HCT116 (cell line): ENCODE measurements around the gene NOL9. TPM values are rescaled to one million over a fixed set of nuclear protein-coding genes. Genes with fewer than 3 reads are reported as not detected.

ENCODE experiments used
- ATAC-seq: fragments of 200-7000 bp; cut with Tn5 transposase; 2 replicates; pipeline ENCODE4 v1.9.1; 2020; ENCODE audit warnings: mild to moderate bottlenecking, moderate library complexity
- BruUV-seq: library from RNA; stranded (reverse); fragments of 400-500 nt; replicated peaks from 2 replicates; lab custom pipeline; 2021; lab: Mats Ljungman, UMichigan
- CTCF ChIA-PET: fragments of 300-600 bp; sonication (Branson Sonifier 250); formaldehyde crosslinking; loops from one replicate; lab custom pipeline; 2021; ENCODE audit warnings: antibody characterized with exemption; lab: Charles Lee
- POLR2A ChIA-PET: fragments of 300-600, 350-600 bp; sonication (Branson Sonifier 250); formaldehyde crosslinking; loops from one replicate; lab custom pipeline; 2021; ENCODE audit warnings: antibody characterized with exemption; lab: Charles Lee
- RAD21 ChIA-PET, 2 experiments: fragments of 300-600 bp; sonication (Branson Sonifier 250); formaldehyde crosslinking; loops; one replicate each; lab custom pipeline; 2023; ENCODE audit warnings: low total read pairs in 2 of 2; ENCODE audit not compliant: uncharacterized antibody in 2 of 2, unreplicated experiment in 2 of 2, low non-redundant PET in 1 of 2; lab: Charles Lee
- DNase-seq: peaks from one replicate; pipeline ENCODE4 v3.0.0-alpha.2; 2010; ENCODE audit warnings: low read depth, low spot score
- H2AFZ ChIP-seq: fragments of 200-600 bp; shearing (Covaris generic), sonication (generic); 2 replicates; pipeline ENCODE4 v1.6.1; 2017; ENCODE audit warnings: low read depth, mixed run types, mixed read lengths, antibody characterized with exemption, low read length; ENCODE audit not compliant: poor library complexity, severe bottlenecking
- H3K27ac ChIP-seq: 2 replicates; pipeline ENCODE4 v1.5.1; 2012; ENCODE audit warnings: low read depth, low read length
- H3K27me3 ChIP-seq: fragments of 200-600 bp; sonication (generic); 2 replicates; pipeline ENCODE4 v1.6.1; 2016; ENCODE audit warnings: mixed run types, low read length, mixed read lengths; ENCODE audit not compliant: insufficient read depth
- H3K36me3 ChIP-seq, 2 experiments: fragments of 200-500 bp in 1 of 2; fragments of 200-600 bp in 1 of 2; sonication (Bioruptor generic) in 1 of 2; sonication (generic) in 1 of 2; 2 replicates each; pipeline versions ENCODE4 v1.5.1 to v1.6.1; 2014 to 2016; ENCODE audit warnings: low read length in 2 of 2, inconsistent platforms in 1 of 2, mixed read lengths in 1 of 2, mixed run types in 1 of 2; ENCODE audit not compliant: insufficient read depth in 2 of 2, control insufficient read depth in 1 of 2
- H3K4me1 ChIP-seq, 2 experiments: fragments of 200-600 bp in 1 of 2; sonication (generic) in 1 of 2; 2 replicates each; pipeline versions ENCODE4 v1.5.1 to v1.6.1; 2012 to 2017; ENCODE audit warnings: low read length in 2 of 2, inconsistent platforms in 1 of 2, mild to moderate bottlenecking in 1 of 2, mixed read lengths in 1 of 2, mixed run types in 1 of 2, moderate library complexity in 1 of 2; ENCODE audit not compliant: insufficient read depth in 2 of 2, control insufficient read depth in 1 of 2
- H3K4me2 ChIP-seq: fragments of 200-600 bp; sonication (generic); 2 replicates; pipeline ENCODE4 v1.6.1; 2017; ENCODE audit warnings: mixed run types, low read length, mixed read lengths
- H3K4me3 ChIP-seq, 2 experiments: fragments of 200-600 bp in 1 of 2; sonication (generic) in 1 of 2; replicated peaks in 1 of 2; 2 replicates each; pipeline ENCODE4 v1.5.1; 2011 to 2016; ENCODE audit warnings: low read length in 2 of 2, control low read depth in 1 of 2, low read depth in 1 of 2, mild to moderate bottlenecking in 1 of 2, mixed read lengths in 1 of 2, mixed run types in 1 of 2
- H3K79me2 ChIP-seq: fragments of 200-600 bp; sonication (generic); 2 replicates; pipeline ENCODE4 v1.6.1; 2017; ENCODE audit warnings: mild to moderate bottlenecking, mixed run types, low read length, moderate library complexity, mixed read lengths; ENCODE audit not compliant: insufficient read depth
- H3K9ac ChIP-seq: fragments of 200-600 bp; sonication (generic); 2 replicates; pipeline ENCODE4 v1.6.1; 2016; ENCODE audit warnings: low read length, mixed read lengths
- H3K9me2 ChIP-seq: fragments of 200-600 bp; sonication (generic), shearing (Covaris generic); 2 replicates; pipeline ENCODE4 v1.6.1; 2017; ENCODE audit warnings: mixed run types, mild to moderate bottlenecking, moderate library complexity; ENCODE audit not compliant: insufficient read depth
- H3K9me3 ChIP-seq, 2 experiments: fragments of 200-500 bp in 1 of 2; fragments of 200-600 bp in 1 of 2; sonication (Bioruptor generic) in 1 of 2; sonication (generic) in 1 of 2; 2 replicates each; pipeline ENCODE4 v1.6.1; 2014 to 2017; ENCODE audit warnings: low read length in 2 of 2, mixed read lengths in 2 of 2, inconsistent platforms in 1 of 2, low read depth in 1 of 2, mild to moderate bottlenecking in 1 of 2, mixed run types in 1 of 2, moderate library complexity in 1 of 2; ENCODE audit not compliant: control insufficient read depth in 1 of 2, insufficient read depth in 1 of 2
- H4K20me1 ChIP-seq: fragments of 200-600 bp; sonication (generic), shearing (Covaris generic); 2 replicates; pipeline ENCODE4 v1.6.1; 2017; ENCODE audit warnings: mixed run types, mild to moderate bottlenecking, moderate library complexity; ENCODE audit not compliant: insufficient read depth
- CEBPB ChIP-seq: IDR thresholded peaks from 2 replicates; pipeline ENCODE4 v1.6.1; 2012; ENCODE audit warnings: low read depth
- EGR1 ChIP-seq: IDR thresholded peaks from 2 replicates; pipeline ENCODE4 v1.6.1; 2012; ENCODE audit warnings: low read depth
- ELF1 ChIP-seq: IDR thresholded peaks from 2 replicates; pipeline ENCODE4 v1.6.1; 2012; ENCODE audit warnings: low read depth, borderline replicate concordance
- EZH2 ChIP-seq: fragments of 200-600 bp; sonication (generic); IDR thresholded peaks from 2 replicates; pipeline ENCODE4 v1.6.1; 2017; ENCODE audit warnings: antibody characterized with exemption, mixed run types
- EZH2phosphoT487 ChIP-seq: fragments of 200-600 bp; IDR thresholded peaks from 2 replicates; pipeline ENCODE4 v1.6.1; 2018; ENCODE audit warnings: antibody characterized with exemption, borderline replicate concordance
- FOSL1 ChIP-seq: IDR thresholded peaks from 2 replicates; pipeline ENCODE4 v1.6.1; 2012; ENCODE audit warnings: low read depth
- JUND ChIP-seq: IDR thresholded peaks from 2 replicates; pipeline ENCODE4 v1.6.1; 2012
- POLR2A ChIP-seq: IDR thresholded peaks from 2 replicates; pipeline ENCODE4 v1.7.0; 2011; ENCODE audit warnings: borderline replicate concordance; ENCODE audit not compliant: insufficient read depth, insufficient read length; ENCODE audit errors: extremely low read depth
- POLR2AphosphoS5 ChIP-seq: IDR thresholded peaks from 2 replicates; pipeline ENCODE4 v1.6.1; 2011; ENCODE audit warnings: mild to moderate bottlenecking, low read depth, low read length, moderate library complexity
- SIN3A ChIP-seq: IDR thresholded peaks from 2 replicates; pipeline ENCODE4 v1.6.1; 2012; ENCODE audit warnings: low read depth
- SRF ChIP-seq: IDR thresholded peaks from 2 replicates; pipeline ENCODE4 v1.6.1; 2012; ENCODE audit warnings: low read depth
- TCF7L2 ChIP-seq: IDR thresholded peaks from 2 replicates; pipeline ENCODE4 v1.7.0; 2011; ENCODE audit warnings: borderline replicate concordance, inconsistent platforms; ENCODE audit not compliant: insufficient read depth, insufficient read length; ENCODE audit errors: extremely low read depth
- ZNF274 ChIP-seq: fragments of 200-500 bp; sonication (Bioruptor generic); IDR thresholded peaks from 2 replicates; pipeline ENCODE4 v1.6.1; 2014; ENCODE audit warnings: mild to moderate bottlenecking, low read depth, low read length, inconsistent platforms
- intact Hi-C: fragments of 100-400 bp; cut with micrococcal nuclease; formaldehyde crosslinking; loops from 2 replicates; pipeline ENCODE4 v1.10.0; 2022
- total RNA-seq: library from RNA; stranded (reverse); gene quantifications from one replicate; pipeline ENCODE4 v1.2.1, GENCODE V29; 2021; ENCODE audit not compliant: unreplicated experiment
- TF ChIP-seq, protein P1 (sequence below): IDR thresholded peaks from 2 replicates; pipeline ENCODE4 v1.6.1; 2012
- TF ChIP-seq, protein P2 (sequence below): IDR thresholded peaks from 2 replicates; pipeline ENCODE4 v1.6.1; 2012
- TF ChIP-seq, protein P3 (sequence below), 3 experiments: fragments of 200-600 bp in 1 of 3; sonication (generic) in 1 of 3; IDR thresholded peaks in 2 of 3; conservative IDR thresholded peaks in 1 of 3; 2 replicates each; pipeline ENCODE4 v1.5.1; 2012 to 2017; ENCODE audit warnings: low read depth in 2 of 3, low read length in 2 of 3, antibody characterized with exemption in 1 of 3, borderline replicate concordance in 1 of 3, control low read depth in 1 of 3, mild to moderate bottlenecking in 1 of 3, mixed read lengths in 1 of 3, mixed run types in 1 of 3, moderate library complexity in 1 of 3; ENCODE audit not compliant: insufficient read depth in 1 of 3
- TF ChIP-seq, protein P4 (sequence below): IDR thresholded peaks from 2 replicates; pipeline ENCODE4 v1.6.1; 2012; ENCODE audit warnings: low read depth
- TF ChIP-seq, protein P5 (sequence below): IDR thresholded peaks from 2 replicates; pipeline ENCODE4 v1.6.1; 2011; ENCODE audit warnings: mild to moderate bottlenecking, low read length, moderate library complexity; ENCODE audit not compliant: insufficient replicate concordance; ENCODE audit errors: extremely low read depth

NOL9 gene
- total RNA-seq, 1 experiment from 2014 or later: 46.4 TPM

DNA sequence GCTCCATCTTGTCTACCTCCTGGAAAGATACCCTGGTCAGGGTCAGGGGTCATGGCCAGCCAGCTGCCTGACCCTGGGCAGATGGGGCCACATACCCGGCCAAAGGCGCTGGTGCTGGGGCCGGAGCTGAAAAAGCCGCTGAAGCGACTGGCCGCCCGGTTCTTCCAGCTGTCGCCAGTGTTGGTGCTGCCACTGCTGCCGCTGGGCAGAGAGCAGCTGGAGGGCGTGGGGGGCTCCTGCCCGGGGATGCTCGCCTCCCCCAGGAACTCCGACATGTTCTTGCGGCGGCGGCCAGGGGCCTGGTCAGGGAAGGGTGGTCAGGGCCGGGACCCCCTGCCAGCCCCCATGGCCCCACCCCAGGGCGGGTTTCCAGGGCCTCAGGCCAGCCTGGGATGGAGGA, 81.2 kb downstream of the NOL9 start:
- ChIA-PET CTCF (interaction anchor here (1.1 to 2.2 kb wide), 5 partner anchors 25 to 160 kb away, joined by 3 to 11 read pairs (median 5); partner anchors contain the start of gene HES2), POLR2A (no interaction called here), RAD21 (no interaction called here)
- no peak for TF ChIP-seq FOSL1
- TF ChIP-seq, protein P1, sequence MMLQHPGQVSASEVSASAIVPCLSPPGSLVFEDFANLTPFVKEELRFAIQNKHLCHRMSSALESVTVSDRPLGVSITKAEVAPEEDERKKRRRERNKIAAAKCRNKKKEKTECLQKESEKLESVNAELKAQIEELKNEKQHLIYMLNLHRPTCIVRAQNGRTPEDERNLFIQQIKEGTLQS: no peak
- no peak for TF ChIP-seq POLR2AphosphoS5
- no peak for TF ChIP-seq SRF
- no peak for TF ChIP-seq ZNF274
- no peak for TF ChIP-seq JUND
- TF ChIP-seq EZH2: no peak
- TF ChIP-seq, protein P2, sequence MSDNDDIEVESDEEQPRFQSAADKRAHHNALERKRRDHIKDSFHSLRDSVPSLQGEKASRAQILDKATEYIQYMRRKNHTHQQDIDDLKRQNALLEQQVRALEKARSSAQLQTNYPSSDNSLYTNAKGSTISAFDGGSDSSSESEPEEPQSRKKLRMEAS: no peak
- no peak for TF ChIP-seq EZH2phosphoT487
- TF ChIP-seq CEBPB: no peak
- TF ChIP-seq, protein P3, sequence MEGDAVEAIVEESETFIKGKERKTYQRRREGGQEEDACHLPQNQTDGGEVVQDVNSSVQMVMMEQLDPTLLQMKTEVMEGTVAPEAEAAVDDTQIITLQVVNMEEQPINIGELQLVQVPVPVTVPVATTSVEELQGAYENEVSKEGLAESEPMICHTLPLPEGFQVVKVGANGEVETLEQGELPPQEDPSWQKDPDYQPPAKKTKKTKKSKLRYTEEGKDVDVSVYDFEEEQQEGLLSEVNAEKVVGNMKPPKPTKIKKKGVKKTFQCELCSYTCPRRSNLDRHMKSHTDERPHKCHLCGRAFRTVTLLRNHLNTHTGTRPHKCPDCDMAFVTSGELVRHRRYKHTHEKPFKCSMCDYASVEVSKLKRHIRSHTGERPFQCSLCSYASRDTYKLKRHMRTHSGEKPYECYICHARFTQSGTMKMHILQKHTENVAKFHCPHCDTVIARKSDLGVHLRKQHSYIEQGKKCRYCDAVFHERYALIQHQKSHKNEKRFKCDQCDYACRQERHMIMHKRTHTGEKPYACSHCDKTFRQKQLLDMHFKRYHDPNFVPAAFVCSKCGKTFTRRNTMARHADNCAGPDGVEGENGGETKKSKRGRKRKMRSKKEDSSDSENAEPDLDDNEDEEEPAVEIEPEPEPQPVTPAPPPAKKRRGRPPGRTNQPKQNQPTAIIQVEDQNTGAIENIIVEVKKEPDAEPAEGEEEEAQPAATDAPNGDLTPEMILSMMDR (IDR thresholded peaks at IDR 0.05 in 2 of 3, conservative IDR thresholded peaks at IDR 0.05 in 1 of 3; ENCODE audit: borderline replicate concordance in 1 of 3, insufficient read depth in 1 of 3, low read depth in 2 of 3, low read length in 2 of 3): no peak
- TF ChIP-seq, protein P4, sequence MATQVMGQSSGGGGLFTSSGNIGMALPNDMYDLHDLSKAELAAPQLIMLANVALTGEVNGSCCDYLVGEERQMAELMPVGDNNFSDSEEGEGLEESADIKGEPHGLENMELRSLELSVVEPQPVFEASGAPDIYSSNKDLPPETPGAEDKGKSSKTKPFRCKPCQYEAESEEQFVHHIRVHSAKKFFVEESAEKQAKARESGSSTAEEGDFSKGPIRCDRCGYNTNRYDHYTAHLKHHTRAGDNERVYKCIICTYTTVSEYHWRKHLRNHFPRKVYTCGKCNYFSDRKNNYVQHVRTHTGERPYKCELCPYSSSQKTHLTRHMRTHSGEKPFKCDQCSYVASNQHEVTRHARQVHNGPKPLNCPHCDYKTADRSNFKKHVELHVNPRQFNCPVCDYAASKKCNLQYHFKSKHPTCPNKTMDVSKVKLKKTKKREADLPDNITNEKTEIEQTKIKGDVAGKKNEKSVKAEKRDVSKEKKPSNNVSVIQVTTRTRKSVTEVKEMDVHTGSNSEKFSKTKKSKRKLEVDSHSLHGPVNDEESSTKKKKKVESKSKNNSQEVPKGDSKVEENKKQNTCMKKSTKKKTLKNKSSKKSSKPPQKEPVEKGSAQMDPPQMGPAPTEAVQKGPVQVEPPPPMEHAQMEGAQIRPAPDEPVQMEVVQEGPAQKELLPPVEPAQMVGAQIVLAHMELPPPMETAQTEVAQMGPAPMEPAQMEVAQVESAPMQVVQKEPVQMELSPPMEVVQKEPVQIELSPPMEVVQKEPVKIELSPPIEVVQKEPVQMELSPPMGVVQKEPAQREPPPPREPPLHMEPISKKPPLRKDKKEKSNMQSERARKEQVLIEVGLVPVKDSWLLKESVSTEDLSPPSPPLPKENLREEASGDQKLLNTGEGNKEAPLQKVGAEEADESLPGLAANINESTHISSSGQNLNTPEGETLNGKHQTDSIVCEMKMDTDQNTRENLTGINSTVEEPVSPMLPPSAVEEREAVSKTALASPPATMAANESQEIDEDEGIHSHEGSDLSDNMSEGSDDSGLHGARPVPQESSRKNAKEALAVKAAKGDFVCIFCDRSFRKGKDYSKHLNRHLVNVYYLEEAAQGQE: no peak
- TF ChIP-seq TCF7L2: no peak
- no peak for TF ChIP-seq ELF1
- TF ChIP-seq SIN3A: no peak
- TF ChIP-seq EGR1: no peak
- TF ChIP-seq, protein P5, sequence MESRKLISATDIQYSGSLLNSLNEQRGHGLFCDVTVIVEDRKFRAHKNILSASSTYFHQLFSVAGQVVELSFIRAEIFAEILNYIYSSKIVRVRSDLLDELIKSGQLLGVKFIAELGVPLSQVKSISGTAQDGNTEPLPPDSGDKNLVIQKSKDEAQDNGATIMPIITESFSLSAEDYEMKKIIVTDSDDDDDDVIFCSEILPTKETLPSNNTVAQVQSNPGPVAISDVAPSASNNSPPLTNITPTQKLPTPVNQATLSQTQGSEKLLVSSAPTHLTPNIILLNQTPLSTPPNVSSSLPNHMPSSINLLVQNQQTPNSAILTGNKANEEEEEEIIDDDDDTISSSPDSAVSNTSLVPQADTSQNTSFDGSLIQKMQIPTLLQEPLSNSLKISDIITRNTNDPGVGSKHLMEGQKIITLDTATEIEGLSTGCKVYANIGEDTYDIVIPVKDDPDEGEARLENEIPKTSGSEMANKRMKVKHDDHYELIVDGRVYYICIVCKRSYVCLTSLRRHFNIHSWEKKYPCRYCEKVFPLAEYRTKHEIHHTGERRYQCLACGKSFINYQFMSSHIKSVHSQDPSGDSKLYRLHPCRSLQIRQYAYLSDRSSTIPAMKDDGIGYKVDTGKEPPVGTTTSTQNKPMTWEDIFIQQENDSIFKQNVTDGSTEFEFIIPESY: no peak
- no peak for TF ChIP-seq POLR2A
- Histone ChIP-seq H3K9me2 (no peaks in the 10 kb centered on the region), H3K27me3 (no peaks in the 10 kb centered on the region), H3K36me3 (peaks cover 6 to 10% of the 10 kb centered on the region in 2 experiments; a peak in 2 of 4 replicates), H3K4me1 (peaks cover 31 to 47% of the 10 kb centered on the region in 2 experiments), H3K9me3 (no peaks in the 10 kb centered on the region), H3K27ac (no peak overlapping the region), H3K9ac (no peak overlapping the region), H2AFZ (no peak overlapping the region), H3K4me2 (no peak overlapping the region), H3K4me3 (no peak overlapping the region), H4K20me1 (no peaks in the 10 kb centered on the region), H3K79me2 (no peaks in the 10 kb centered on the region)
- DNase-seq (no peak), ATAC-seq (no peak)
- no TSS peak for BruUV-seq
- intact Hi-C loops: no loop called here
